DMS 273 treated with DMSO at 0.1 percent for 48 hours (cell line): ENCODE data around the gene CUX1.
A peak's percentile ranks its signal among the peaks of the same experiment; 100 is the strongest.
"Not testable (repeated sequence)": the region's sequence is repeated elsewhere in the genome, so short reads cannot be mapped to it uniquely, and the experiment has no call there.

Experiments
- DNase-seq: peaks from one replicate; lab custom pipeline; 2025; lab: John Stamatoyannopoulos, UW

Gene CUX1

DNA sequence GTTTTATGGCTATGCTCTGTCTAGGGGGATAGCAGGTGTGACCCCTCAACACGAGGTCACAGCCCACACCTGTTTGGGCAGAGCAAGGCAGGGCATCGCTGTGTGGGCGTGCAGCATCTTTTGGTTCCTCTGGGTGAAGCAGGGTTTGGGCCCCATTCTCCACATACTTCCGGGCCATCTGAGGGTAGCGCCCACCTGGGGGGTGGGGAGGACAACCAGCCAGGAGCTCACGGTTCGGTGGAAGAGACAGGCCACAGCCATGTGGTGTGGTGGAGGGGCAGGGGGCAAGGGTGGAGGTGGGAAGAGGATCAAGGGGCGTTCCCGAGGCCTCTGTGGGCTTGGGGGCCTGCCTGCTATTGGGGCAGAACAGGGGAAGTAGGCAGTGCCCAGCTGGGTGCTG lies 471.6 kb downstream of the CUX1 start:
- no peak for DNase-seq

DNA sequence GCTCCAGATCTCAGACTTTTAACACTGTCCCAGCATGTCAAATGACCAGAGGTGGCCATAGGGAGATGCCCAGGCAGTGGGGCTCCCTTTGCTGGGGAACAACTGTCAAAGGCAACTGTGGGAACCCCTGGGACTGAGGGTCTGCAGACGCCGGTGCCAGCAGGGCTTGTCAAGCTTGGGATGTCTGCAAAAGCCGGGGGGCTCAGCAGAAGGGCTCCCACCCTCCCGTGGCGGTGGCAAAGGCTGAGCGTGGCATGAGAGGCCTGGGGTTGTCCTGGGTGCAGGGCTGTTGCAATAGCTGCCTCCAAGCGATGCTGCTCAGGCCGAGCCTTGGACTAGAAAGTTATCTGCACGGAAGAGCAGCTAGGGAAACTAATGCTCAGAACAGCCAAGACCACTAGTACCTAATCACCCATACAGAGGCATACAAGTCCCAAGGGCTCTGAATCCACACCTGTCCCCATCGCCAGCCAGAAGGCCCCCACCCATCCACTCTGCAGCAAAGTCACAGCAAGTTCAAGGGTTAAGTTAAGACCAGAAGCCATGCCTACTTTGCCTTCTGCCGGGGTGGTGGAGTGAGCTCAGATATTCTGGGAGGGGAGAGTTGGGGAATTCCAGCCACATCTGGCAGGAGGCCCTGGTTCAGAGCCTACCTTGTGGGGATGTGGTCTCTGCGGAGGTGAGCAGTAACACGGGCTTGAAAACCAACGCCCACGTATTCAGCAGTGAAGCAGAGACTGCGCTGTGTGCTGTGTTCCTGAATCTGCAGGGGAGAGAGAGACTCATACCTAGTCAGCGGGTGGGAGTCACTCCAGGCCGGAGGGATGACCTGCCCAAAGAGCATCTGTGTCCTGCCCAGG lies 473.9 kb downstream of the CUX1 start:
- DNase-seq: no peak

DNA sequence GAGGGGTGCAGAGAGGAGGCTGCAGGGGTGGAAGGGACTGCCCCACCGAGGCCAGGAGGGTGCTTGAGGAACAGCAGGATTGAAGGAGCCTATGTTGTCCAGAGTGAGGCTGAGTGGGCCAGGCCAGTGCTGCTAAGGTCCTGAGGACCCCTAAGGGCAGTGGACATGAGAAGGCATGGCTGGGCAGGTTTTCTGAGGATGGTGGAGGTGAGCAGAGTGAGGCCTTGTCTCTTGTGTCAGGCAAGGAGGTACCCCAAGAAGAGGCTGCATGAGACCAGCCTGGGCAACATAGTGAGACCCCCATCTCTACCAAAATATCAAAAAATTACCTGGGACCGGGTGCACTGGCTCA lies 474.5 kb downstream of the CUX1 start:
- no peak for DNase-seq

DNA sequence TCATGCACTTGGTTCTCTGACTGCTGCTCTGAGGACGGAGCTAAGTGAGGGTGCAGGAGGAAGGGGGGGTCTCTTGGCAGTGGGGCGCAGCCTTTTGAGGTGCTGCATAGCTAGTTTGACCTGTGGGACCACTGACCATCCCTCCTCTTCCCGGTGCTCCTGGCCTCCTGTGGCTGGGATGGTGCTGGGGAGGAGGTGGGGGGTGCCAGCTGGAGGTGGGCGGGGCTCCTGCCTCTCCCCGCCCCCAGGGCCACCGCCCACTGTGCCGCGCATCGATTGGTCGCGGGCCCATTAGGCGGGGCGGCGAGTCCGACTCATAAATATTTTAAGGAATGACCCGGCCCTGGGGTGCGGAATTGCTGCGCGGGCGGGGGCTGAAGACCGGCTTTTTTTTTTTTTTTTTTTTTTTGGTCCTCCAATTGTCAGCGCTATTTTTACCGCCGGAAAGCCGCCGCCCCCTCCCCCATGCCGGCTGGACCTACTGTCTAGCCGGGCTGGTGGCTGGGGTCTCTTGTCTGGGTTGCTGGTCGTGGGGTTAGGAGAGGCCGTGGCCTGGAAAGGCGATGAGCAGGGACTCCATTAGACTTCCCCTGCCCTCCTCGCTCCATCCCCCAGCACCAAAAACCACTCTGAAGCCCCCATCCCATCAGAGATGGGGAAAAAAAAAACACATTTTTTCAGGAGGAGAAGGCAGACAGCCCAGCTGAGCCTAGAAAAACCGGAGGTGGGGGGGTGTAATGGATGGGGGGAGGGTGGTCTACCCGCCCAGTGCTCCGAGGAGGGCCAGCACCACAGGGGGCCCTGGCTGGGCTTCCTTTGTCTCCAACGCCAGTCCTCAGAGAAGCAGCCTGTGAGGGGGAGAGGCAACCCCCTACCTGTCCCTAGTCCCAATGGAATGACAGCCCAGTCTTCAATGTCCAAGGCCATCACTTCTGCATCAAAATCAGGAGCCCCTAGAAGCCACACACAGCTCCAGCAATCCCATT lies 475.7 kb downstream of the CUX1 start:
- no peak for DNase-seq

DNA sequence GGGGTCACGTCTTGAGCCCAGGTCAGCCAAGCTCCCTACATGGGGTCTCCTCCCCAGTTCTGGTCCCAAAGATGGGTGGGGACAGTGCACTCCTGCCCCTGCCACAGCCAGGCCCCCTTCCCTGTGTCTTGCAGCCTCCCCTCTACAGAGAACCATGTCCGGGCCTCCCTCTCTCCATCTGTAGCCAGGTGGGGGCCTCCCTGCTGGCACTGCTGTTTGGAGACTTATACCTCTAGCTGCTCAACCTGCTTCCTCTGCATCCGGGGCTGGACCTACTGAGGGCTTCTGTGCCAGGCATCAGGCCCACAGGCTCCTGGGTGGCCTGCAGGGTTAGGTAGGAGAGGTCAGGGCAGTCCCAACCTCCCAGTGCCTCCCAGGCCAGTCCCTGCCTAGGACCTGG lies 477.2 kb downstream of the CUX1 start:
- no peak for DNase-seq

DNA sequence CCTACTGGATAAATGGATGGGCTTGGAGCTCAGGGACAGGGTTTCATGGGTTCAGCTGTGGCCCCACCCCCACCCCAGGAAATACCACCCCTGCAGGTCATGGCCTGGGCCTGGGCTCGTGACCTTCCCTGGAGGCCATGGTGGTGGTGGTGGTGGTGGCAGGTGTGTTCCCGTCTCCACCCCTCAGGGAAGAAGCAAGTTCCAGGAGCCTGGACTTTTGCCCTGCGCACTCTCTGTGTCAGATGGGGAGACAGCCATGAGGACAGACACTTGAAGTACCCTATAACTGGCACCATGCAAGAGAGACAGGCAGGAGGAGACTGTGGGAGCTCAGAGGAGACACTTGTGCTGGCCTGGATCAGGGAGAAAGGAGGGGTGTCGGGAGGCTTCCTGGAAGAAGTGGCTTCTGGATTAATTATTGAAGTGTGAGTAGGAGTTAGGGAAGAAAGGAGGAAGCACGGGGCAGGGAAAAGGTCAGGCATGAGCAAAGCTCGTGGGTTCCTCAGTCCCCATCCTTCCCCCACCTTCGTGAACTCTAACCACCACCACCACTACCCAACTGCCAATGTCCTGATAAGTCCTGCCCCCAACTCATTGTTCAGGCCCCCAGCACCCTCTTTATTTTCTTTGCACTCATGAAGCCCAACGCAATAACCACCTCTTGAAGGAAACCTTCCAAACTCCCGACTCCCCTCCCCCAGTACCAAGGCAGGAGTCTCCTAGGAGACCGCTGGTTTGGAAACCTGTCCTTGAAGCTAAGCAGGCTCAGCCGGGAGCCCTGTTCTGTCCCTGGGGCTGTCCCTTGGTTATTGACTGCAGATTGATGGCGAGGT lies 478.1 kb downstream of the CUX1 start:
- DNase-seq: no peak

DNA sequence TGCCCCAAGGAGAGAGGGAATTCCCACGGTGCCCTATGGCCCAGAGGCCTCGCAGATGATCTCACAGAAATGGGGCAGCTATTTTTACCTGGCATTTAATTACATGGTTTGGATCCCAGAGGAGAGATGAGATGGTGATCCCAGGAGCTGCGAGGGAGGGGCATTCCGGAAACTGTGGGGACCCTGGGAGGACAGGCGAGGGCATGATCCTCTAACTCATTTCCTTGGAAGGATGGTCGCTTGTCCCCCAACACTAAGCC lies 478.7 kb downstream of the CUX1 start:
- DNase-seq: no peak

DNA sequence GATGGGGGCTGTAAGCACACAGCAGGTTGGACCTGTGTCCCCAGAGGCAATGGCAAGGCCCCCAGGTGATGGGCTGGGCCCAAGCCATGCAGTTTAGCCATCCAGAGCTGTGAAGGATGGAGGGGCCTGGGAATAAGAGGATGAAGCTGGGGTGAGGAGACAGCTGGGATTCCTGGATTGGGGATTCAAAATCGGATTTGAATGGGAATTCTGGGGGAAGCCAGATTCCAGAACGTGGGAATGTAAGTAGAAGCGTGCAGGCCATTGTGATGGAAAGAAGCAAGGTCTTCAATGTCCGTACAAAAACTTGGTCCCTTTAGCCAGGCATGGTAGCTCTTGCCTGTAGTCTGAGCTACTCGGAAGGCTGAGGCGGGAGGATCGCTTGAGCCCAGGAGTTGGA lies 479.1 kb downstream of the CUX1 start:
- no peak for DNase-seq

DNA sequence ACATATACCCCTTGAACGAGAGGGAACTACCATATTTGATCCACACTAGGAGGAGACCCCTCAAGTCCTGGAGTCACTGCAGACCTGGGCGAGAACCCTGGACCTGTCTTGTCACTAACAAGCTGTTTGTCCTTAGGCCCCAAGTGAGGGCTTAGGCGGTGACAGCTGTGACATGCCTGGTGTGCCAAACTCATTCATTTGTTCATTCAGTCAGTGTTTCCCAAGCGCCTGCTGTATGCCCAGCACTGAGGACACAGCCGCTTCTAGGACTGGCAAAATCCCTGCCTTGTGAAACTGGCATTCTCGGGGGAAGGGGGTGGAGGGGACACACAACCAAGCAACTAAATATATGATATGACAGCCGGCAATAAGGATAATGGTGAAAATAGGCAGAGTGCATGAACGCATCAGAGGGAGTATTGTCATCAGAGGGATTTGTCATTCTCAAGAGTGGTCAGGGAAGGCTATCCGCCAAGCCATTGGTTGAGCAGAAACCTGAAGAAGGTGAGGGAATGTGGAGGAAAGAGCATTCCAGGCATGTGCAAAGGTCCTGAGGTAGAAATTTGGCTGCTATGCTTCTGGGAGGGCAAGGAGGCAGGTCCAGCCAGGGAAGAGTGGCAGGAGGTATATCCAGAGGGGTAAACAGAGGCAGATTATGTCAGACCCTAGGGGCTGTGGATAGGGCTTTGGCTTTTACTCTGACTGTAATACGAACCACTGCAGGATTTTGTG lies 480.2 kb downstream of the CUX1 start:
- DNase-seq: no peak

DNA sequence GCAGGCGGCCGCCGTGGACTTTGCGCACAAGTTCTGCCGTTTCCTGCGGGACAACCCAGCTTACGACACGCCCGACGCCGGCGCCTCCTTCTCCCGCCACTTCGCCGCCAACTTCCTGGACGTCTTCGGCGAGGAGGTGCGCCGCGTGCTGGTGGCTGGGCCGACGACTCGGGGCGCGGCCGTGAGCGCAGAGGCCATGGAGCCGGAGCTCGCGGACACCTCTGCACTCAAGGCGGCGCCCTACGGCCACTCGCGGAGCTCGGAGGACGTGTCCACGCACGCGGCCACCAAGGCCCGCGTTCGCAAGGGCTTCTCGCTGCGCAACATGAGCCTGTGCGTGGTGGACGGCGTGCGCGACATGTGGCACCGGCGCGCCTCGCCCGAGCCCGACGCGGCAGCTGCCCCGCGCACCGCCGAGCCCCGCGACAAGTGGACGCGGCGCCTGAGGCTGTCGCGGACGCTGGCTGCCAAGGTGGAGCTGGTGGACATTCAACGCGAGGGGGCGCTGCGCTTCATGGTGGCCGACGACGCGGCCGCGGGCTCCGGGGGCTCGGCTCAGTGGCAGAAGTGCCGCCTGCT lies 483.3 kb downstream of the CUX1 start:
- DNase-seq: no peak

DNA sequence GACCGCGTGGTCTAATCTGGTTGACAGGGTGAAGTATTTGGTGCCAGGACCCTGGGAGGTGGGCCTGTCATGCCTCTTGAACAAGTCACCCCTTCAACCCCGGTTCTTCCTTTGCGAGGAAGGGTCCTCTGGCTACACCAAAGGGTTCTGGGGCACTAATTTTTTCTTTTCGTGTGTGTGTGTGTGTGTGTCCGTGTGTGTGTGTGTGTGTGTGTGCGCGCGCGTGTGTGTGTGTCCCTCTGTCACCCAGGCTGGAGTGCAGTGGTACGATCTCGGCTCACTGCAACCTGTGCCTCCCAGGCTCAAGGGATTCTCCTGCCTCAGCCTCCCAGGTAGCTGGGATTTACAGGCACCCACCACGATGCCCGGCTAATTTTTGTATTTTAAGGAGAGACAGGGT lies 483.9 kb downstream of the CUX1 start:
- not testable (repeated sequence) for DNase-seq

DNA sequence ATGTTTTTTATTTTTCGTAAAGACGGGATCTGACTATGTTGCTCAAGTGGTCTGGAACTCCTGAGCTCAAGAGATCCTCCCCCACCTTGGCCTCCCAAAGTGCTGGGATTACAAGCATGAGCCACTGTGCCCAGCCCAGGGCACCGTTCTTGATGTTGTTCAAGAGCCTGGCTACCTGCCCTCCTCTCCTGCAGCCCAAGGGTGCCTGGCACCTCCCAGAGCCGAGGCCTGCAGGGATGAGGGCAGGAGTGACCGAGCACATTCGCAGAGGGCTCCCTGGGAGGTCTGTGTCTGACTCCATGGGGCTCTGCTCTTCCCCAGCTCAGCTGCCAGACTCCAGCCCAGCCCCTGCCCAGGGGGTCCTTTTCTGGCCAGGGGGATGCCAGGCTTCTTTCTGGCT lies 484.6 kb downstream of the CUX1 start:
- DNase-seq: no peak

DNA sequence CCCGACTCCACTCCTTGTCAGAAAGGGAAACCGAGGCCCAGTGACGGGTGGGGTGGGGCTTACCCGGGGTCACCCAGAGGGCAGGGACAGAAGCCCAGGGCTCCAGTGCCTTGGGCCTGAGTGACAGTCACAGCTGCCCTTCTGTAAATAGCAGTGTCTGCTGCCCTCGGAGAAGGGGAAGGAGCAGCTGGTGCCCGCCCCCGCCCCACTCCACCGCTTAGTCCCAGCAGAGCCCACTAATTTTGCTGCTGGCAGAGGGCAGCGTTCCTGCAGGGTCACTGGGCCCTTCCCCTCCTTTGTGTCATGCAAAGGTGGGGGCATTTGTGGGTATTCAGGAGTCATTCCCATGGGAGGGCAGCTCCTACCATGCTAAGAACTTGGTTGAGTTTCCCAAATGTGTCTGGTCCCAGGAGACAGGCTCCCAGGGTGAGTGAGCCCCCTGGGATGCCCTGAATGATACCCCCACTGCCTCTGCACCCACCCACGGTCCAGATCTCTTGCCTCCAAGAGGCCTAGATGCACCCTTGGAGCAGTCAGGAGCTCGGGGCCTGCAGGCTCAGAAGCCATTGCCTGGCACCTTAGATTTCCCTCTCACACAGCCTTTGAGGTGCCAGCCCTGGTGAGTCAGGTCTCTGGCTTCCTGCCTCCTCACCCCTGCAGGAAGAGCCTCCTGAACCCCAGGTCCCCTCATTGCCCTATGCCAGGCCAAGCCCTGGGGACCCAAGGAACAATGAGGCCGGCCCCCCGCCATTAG lies 486.4 kb downstream of the CUX1 start:
- peak; percentile 32 for DNase-seq

DNA sequence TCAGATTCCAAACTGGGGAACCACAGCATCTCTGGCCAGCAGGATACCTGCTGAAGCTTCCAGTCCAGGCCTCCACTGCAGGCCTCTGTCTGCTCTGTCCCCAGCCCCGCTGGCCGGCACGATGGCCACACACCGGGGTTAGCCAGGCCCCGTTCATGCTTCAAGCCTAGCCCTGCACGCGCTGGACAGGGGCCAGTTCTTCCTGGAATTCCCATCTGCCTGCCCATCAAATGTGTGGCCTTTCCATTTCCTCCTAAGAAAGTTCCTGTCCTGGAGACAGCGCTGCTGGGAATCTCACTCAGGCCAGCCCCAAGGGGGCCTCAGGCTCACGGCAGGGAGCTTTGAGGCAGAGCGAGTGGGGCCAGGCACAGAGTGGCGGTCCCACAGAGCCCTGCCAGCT lies 487.2 kb downstream of the CUX1 start:
- no peak for DNase-seq

DNA sequence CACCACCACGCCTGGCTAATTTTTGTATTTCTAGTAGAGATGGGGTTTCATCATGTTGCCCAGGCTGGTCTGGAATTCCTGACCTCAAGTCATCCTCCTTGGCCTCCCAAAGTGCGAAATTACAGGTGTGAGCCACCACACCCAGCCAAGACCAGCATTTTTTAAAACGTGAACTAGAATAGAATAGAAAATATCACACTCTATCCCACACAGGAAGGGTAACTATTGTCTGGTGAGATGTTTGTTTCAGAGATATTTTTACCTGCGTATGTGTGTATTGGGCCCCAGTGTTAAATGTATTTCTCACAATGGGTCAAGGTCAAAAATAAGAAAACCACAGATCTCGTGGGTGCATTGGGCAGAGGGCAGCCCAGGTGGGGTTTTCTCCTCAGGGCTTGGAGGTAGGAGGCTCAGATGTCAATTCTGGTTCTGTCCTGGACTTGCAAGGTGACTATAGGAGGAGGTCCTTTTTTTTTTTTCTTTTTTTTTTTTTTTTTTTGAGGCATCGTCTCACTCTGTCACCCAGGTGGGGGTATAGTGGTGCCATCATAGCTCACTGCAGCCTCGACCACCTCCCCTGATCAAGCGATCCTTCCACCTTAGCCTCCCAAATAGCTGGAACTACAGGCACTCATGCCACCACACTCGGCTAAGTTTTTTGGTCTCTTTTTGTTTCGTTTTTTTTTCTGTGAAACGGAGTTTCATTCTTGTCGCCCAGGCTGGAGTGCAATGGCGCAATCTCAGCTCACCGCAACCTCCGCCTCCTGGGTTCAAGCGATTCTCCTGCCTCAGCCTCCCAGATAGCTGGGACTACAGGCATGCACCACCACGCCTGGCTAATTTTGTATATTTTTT lies 488.2 kb downstream of the CUX1 start:
- no peak for DNase-seq

DNA sequence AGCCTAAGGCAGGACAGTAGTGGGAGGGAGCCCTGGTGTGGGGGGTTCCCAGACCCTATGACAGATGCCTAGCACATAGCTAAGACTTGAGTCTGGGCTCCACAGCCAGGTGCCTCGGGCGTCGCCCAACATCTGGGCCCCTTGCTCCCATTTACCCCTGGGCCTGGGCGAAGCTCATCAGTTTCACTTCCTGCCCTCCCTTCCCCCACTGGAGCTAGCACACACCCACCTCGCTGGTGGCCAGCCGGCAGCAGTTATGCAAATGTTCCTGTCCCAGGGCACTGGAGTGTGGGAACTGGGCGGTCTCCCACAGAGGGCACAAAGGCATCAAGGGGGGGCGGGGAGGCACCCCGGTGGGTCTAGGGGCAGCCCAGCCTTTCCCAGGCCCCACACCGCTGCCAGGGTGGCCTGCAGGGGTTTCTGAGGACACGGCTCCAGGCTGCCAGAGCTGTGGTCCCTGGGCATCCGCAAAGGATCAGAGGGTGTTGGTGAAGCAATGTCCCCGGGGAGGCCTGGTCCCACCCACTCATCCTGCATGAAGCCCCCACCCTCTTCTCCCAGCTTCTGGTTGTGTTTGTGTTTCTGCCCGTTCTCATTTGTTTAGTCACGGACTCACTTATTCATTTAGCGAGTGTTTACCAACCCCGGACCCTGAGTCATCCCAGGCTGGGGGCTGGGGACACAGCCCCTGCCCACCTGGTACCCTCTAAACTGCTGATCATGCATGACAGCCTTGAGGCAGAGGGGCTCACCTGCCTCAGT lies 489.7 kb downstream of the CUX1 start:
- no peak for DNase-seq

DNA sequence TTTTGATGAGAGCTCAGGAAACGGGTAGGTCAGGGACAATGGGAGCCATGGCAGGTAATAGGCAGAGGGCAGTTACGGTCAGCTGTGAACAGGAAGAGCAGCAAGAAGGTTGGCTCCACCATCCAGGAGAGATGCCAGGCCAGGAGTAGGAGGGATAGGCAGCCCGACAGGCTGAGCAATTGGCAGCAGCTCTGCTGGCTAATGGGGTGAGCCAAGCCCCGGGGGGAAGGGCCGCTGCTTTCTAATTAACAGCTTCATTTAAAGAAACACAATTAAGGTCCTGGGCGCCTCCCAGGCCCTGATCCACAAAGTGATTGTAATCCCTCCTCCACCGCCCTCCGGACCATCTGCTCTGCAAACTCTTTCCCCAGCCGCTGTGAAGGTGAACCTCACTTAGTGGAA lies 493.0 kb downstream of the CUX1 start:
- peak; percentile 86 for DNase-seq

DNA sequence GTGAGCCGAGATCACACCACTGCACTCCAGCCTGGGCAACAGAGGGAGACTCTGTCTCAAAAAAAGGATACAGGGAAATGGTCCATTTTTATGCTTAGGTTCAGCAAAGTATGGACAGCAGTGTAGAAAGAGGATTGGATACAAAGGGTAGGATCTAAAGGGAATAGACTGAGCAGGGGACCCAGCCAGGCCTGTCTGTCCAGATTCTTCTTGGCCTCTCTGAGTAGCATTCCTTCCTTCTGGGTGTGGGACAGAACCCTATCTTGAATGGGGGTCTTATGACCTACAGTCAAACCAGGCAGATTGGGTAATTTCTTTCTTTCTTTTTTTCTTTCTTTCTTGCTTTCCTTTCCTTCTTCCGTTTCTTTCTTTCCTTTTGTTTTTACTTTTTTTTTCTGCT lies 494.9 kb downstream of the CUX1 start:
- DNase-seq: no peak
